Smooth muscle cell of the brain vasculature (primary cell): ENCODE measurements around the gene OR4K13.

Source experiments
- DNase-seq: peaks from one replicate; pipeline ENCODE4 v3.0.0-alpha.2; 2012; ENCODE audit warnings: low read depth, low spot score

Gene OR4K13

GRCh38 chr14:20035938-20036337 is at the start of gene OR4K13:
Gene OR4K13 (minus strand): TSS chr14:20036038. CDS start chr14:20034758, 1,280 bp downstream.
- DNase-seq, result no peak

GRCh38 chr14:20059745-20060144 is 23.9 kb upstream of the OR4K13 start, which contains the start of gene OR4L1:
Gene OR4L1 (plus strand): TSS chr14:20060045. CDS start chr14:20060045, 0 bp downstream.
- no peak for DNase-seq

GRCh38 chr14:20048202-20048601 is 12.4 kb upstream of the OR4K13 start:
- no peak for DNase-seq

- no peak for DNase-seq
Measured at GRCh38 chr14:20044243-20044642, 8.4 kb upstream of the OR4K13 start.

GRCh38 chr14:20035449-20035848 is 389 bp downstream of the OR4K13 start:
- DNase-seq, result no peak

- no peak for DNase-seq
Measured at GRCh38 chr14:20031058-20031457, 4.8 kb downstream of the OR4K13 start.

GRCh38 chr14:20019257-20019865 is 16.5 kb downstream of the OR4K13 start, which contains the start of gene OR4K14:
Gene OR4K14 (minus strand): TSS chr14:20019307. CDS start chr14:20015193, 4,114 bp downstream.
- no peak for DNase-seq

- no peak for DNase-seq
Measured at GRCh38 chr14:20008156-20008555, 27.7 kb downstream of the OR4K13 start.

GRCh38 chr14:20002319-20002718 is 33.5 kb downstream of the OR4K13 start:
- no peak for DNase-seq

GRCh38 chr14:20001863-20002262 is 34.0 kb downstream of the OR4K13 start, which contains the start of gene OR4Q2:
Gene OR4Q2 (plus strand): TSS chr14:20002163.
- no peak for DNase-seq

GRCh38 chr14:19993438-19993837 is 42.4 kb downstream of the OR4K13 start:
- DNase-seq, result no peak
